AG10803 (cell line): Measurements from ENCODE around the gene ZC3HAV1.

ENCODE experiments used
- DNase-seq: peaks from one replicate; pipeline ENCODE4 v3.0.0; 2010; ENCODE audit warnings: low read depth
- H3K4me3 ChIP-seq: 2 replicates; pipeline ENCODE4 v1.5.1; 2011; ENCODE audit warnings: mild to moderate bottlenecking, low read length, control low read depth
- TF ChIP-seq, protein P1 (sequence below): conservative IDR thresholded peaks from 2 replicates; pipeline ENCODE4 v1.5.1; 2011; ENCODE audit warnings: mild to moderate bottlenecking, low read length, control low read depth, inconsistent platforms

The ZC3HAV1 gene

DNA sequence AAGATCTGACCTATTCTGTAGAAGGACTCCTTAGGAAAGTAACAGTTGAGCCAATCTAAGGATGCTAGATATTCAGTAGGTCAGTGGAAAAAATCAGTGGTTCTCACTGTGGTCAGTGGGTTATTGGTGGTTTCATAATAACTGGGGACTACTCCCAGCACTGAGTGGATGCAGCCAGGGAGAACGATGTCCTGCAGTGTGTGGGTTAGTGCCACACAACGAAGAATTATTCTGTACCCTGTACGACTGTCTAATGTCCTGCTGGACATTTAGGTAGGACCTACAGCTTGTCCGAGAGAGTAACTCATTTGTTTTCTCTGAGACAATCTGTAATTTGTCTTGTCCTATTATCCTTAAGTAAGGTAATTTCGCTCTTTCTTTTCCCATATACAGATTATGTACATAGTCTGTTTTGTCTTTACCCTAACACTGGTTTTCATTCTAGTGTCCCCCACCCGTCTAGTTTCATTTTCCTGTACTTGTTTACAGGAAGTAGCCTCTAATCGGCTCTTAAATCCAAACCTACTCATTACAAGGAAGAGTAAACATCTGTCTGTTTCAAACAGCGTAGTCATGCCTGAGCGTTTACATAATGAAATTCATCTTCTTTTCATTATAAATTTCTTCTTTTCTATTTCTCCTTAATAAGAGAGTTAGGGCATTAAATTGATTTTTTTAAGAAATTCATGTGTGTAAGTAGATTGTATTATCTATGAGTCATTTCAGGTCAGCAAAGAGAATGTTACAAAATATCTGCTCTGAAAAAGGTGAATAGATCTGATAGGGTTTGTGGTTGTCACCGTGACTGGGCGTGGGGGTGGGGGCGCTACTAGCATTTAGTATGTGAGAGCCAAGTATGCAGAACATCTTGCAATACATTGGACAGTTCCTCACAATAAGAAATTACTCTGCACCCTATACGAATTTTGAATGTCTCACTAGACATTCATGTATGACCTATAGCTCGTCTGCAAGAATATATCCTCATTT, 65.4 kb downstream of the ZC3HAV1 start:
- no peak overlapping the region for H3K4me3 ChIP-seq
- TF ChIP-seq, protein P1, sequence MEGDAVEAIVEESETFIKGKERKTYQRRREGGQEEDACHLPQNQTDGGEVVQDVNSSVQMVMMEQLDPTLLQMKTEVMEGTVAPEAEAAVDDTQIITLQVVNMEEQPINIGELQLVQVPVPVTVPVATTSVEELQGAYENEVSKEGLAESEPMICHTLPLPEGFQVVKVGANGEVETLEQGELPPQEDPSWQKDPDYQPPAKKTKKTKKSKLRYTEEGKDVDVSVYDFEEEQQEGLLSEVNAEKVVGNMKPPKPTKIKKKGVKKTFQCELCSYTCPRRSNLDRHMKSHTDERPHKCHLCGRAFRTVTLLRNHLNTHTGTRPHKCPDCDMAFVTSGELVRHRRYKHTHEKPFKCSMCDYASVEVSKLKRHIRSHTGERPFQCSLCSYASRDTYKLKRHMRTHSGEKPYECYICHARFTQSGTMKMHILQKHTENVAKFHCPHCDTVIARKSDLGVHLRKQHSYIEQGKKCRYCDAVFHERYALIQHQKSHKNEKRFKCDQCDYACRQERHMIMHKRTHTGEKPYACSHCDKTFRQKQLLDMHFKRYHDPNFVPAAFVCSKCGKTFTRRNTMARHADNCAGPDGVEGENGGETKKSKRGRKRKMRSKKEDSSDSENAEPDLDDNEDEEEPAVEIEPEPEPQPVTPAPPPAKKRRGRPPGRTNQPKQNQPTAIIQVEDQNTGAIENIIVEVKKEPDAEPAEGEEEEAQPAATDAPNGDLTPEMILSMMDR, result no peak
- DNase-seq, result no peak

DNA sequence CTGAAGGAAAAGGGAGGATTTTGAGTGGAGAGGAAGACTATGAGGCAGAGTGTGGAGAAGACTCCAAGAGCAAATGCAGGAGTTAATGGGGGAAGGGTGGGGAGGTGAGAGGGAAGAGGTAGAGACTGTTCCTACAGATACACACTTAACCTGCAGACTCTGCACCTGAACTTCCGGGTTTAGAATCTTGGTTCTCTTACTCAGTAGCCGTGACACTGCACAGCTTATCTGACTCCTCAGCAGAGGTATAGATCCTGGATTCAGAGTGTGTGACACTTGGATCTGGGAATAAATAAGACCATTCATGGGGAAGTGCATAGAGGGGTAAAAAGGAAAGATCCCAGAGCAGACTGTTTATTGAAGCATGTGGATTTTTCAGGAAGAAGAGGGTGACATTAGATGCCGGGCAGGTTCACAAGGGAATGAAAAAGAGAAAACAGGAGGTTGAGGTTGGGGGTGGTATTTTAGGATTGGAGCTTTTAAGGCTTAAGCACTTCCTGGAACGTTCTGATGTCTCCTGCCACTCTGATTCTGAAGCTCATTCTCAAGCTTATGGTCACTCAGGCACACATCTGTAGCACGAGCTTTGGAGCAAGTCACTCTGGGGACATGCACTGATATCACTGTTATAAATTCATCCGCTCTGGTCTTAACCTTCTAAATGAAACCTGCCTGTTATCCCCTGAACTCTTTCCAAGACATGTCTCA, 68.0 kb downstream of the ZC3HAV1 start:
- H3K4me3 ChIP-seq, result no peak overlapping the region
- DNase-seq, result no peak
- TF ChIP-seq, protein P1, result no peak

DNA sequence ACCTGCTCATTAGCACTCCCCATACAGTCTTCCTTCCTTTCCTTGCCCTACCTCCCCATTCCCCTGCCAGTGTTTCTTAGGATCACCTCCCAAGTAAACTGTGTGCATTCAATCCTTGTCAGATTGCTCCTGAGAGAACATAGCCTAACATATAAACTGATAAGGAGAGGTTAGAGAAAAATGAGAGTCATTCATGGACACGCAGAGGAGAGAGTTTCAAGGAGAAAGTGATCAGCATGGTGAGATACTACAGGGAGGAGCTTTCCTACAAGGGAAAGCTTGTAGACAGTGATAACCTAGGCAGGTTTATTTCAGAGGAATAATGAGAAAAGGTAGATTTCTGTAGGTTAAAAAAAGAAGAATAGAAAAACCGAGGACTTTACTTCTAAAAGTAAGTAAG, 70.8 kb downstream of the ZC3HAV1 start:
- no peak for DNase-seq
- TF ChIP-seq, protein P1, result no peak
- no peak overlapping the region for H3K4me3 ChIP-seq

DNA sequence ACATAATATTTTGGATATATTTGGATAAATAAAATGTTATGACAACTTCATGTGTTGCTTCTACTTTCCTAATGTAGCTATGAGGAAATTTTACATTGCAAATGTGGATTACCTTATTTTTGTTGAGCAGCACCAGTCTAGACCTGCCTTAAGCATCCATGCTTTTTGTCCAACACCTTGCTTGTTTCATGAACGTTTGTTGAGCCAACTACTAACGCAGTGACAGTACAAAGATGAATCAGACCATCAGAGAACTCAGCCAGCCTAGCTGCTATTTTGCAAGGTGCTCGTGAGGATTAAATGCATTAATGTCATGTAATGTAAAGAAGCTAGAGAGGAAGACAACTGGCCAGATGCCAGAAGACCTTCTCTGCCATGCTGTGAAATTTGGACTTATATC, 72.6 kb downstream of the ZC3HAV1 start:
- no peak for DNase-seq
- TF ChIP-seq, protein P1, result no peak
- H3K4me3 ChIP-seq, result no peak overlapping the region

DNA sequence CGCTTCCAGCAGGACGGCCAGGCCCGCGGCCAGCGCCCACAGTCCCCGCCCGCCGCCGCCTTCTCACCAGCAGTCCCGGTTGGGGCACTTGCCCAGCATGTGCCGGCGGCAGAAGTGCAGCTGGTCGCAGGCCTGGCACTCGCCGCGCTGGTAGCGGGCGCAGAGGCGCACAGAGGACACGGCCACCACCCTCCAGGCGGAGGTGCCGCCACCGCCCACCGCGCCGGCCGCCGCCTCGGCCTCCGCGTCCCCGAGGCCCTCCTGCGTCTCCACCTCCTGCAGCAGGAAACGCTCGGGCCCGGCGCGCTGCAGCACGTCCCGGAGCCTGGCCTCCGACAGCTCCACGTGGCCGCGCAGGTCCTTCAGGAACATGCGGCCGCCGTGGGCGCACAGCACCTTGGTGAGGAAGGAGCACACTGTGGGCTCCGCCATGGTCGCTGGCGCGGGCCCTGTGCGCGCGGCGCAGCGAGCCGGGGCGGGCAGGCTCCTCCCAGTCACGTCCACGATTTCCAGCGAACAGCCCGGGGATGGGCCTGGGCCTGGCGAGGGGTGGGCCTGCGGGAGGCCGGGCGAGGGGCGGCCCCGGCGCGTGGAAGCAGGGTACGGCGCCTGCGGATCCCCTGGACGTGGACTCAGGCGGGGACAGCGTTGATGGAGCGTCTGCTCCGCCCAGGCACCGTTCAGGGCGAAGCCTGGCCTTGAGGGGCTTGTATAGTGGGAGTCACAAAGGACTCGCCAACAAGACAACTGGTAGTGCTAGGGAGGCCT, 73.8 kb downstream of the ZC3HAV1 start, which contains the start of gene ZC3HAV1L:
TSS of gene ZC3HAV1L (minus strand) at position 457 of the 768 bp plus-strand sequence. CDS start at position 432, 25 bp downstream.
- peak within 1 kb of the TSS; percentile 73 for H3K4me3 ChIP-seq
- DNase-seq, result peak; percentile 71
- TF ChIP-seq, protein P1, result no peak

DNA sequence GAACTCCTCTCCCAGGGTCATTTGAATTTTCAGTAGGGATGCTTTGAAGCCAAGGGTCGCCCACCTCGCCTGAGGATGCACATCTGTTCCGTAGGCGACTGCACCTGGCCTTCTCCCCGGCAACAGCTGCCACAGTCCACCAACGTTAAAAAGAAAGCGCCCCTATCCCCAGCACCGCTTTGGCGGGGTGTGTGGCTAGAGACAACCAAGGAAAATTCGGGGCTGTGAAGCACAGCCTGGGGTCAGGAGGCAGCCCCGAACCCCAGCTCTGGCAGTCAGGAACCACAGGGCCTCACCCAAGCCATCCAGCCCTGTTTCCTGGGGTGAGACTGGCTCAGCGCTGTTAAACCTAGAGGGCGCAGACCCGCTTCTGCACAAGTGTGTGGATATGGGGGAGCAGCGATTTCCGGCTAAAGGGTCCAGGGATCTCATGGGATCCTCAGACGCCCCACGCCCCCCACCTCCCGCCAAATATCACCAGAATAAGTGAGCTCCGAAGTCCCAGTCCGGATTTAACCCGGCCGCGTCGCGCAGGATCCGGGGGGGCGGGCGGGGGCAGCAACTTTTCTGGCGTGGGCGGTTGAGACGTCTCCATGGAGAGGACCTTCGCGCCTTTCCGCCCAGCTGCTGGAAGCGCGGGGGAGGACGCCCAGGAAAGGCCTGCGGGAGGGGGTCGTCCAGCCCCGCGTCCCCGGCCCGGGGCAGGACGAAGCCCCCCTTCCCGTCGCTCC, 74.5 kb downstream of the ZC3HAV1 start:
- TF ChIP-seq, protein P1, result 0 out of 2 replicates have a peak, but pooled peaks have one; percentile 17
- peak overlapping the region; percentile 73 for H3K4me3 ChIP-seq
- peak; percentile 40 for DNase-seq
